AG10803 (cell line): Measurements from ENCODE around the gene NTSR1.

ENCODE experiments used
- DNase-seq: peaks from one replicate; pipeline ENCODE4 v3.0.0; 2010; ENCODE audit warnings: low read depth
- H3K4me3 ChIP-seq: 2 replicates; pipeline ENCODE4 v1.5.1; 2011; ENCODE audit warnings: mild to moderate bottlenecking, low read length, control low read depth
- CTCF ChIP-seq: conservative IDR thresholded peaks from 2 replicates; pipeline ENCODE4 v1.5.1; 2011; ENCODE audit warnings: mild to moderate bottlenecking, low read length, control low read depth, inconsistent platforms

The NTSR1 gene

DNA sequence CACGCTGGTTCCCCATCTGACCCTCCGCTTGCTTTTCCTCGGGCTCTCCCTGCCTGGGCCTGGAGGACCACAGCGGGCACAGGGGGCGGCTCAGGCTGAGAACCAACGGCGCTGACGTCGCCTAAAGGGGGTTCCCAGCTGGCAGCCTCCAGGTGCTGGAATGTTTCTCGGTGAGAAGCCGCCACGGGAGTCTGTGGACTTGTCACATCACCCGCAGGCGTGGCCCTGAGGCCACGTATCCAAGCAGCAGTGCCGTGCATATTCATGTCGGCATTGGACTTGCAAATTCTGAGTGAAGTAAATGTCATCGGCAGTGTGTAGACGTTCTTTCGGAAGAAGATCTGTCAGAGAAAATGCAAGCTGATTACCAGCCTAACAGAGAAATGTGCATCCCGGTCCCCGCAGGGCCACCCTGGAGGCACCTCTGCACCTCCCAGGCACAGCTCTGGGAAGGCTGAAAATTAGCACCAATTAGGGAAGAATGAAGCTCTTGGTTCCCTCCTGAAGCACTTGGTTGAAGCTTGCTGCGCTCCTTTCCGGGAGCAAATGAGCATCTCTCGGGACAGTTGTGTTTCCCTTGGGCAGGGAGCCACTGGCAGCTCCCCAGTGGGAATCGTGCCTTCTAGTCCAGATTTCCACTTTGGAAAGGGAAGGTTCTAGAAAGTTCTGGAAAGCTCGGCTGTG lies 24.3 kb downstream of the NTSR1 start:
- H3K4me3 ChIP-seq: no peak overlapping the region
- no peak for TF ChIP-seq CTCF
- no peak for DNase-seq

DNA sequence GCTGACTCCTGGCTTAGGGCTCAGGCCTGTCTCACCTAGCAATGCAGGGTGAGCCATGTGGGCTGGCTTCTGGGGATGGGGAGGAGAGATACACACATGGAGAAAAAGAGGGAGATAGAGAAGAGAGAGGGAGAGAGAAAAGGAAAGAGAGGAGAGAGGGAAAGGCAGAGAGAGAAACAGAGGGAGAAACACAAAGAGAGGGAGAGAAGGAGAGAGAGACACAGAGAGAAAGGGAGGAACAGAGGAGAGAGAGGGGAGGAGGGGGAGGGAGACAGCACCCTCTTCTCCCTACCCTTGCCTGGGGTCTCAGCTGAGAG lies 24.8 kb downstream of the NTSR1 start:
- H3K4me3 ChIP-seq: no peak overlapping the region
- DNase-seq: no peak
- TF ChIP-seq CTCF: no peak

GRCh38 chr20:62733891-62734290 lies 25.3 kb downstream of the NTSR1 start:
- no peak for DNase-seq
- H3K4me3 ChIP-seq: no peak overlapping the region
- TF ChIP-seq CTCF: no peak

DNA sequence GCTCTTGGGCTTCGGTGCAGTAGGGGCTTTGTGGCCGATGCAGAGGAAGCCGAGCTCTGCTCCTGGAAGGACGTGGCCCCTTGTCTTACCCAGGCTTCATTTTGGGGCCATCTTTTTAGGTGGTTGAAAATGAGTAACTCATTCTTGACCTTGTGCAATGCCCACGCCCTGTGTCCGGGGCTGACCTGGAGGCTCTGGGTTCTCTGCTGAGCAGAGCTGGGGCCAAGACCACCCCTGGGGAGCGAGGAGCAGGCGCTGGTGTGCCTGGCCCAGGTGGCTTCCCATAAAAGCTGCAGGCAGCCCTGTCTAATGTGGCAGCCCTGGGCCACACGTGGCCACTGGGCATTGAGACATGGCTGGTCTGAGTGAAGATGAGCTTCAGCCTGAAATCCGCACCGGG lies 25.7 kb downstream of the NTSR1 start:
- no peak for TF ChIP-seq CTCF
- DNase-seq: no peak
- no peak overlapping the region for H3K4me3 ChIP-seq

GRCh38 chr20:62734881-62735280 lies 26.2 kb downstream of the NTSR1 start:
- H3K4me3 ChIP-seq: no peak overlapping the region
- no peak for TF ChIP-seq CTCF
- no peak for DNase-seq

- H3K4me3 ChIP-seq: no peak overlapping the region
- no peak for TF ChIP-seq CTCF
- no peak for DNase-seq
Measured at GRCh38 chr20:62735331-62735821, 26.7 kb downstream of the NTSR1 start.

DNA sequence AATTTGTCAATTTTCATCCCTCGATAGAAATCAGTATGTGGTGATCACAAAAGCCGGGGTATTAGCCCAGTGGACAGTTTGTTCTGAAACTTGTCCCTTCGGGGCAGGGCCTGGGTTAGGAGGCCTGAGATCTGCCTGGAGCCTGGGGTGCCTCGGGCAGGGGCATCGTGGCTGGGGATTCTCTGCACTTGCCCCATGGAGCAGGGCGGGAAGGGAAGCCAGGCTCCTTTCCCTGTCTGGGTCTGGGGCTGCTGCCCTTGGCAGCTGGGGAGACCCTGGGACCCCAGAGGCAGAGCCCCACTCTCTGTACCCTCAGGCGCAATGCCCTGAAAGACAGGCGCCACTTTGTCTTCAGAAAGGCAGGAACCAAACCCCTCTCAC lies 27.4 kb downstream of the NTSR1 start:
- no peak for DNase-seq
- TF ChIP-seq CTCF: no peak

More for the DNA sequence above, 27.4 kb downstream of the NTSR1 start:
- H3K4me3 ChIP-seq: no peak overlapping the region
